Panc1 (cell line): ENCODE data around the gene ITPKB. TPM values are rescaled to one million over a fixed set of nuclear protein-coding genes. Genes with fewer than 3 reads are reported as not detected.

Experiments used
- ATAC-seq: fragments of 200-7000 bp; cut with Tn5 transposase; 2 replicates; pipeline ENCODE4 v1.9.1; 2020; ENCODE audit warnings: mild to moderate bottlenecking, moderate library complexity
- BruUV-seq: library from RNA; stranded (reverse); fragments of 400-500 nt; replicated peaks from 2 replicates; lab custom pipeline; 2021; lab: Mats Ljungman, UMichigan
- CTCF ChIA-PET: fragments of 300-600 bp; sonication (Branson Sonifier 250); formaldehyde crosslinking; loops from one replicate; lab custom pipeline; 2022; ENCODE audit warnings: antibody characterized with exemption; lab: Charles Lee
- POLR2A ChIA-PET: fragments of 300-600 bp; sonication (Branson Sonifier 250); formaldehyde crosslinking; loops from one replicate; lab custom pipeline; 2022; ENCODE audit warnings: antibody characterized with exemption; lab: Charles Lee
- DNase-seq: peaks from one replicate; pipeline ENCODE4 v3.0.0-alpha.2; 2010; ENCODE audit warnings: low read depth, low spot score
- H3K27ac ChIP-seq: 2 replicates; pipeline ENCODE4 v1.5.1; 2011; ENCODE audit warnings: mild to moderate bottlenecking, low read length, inconsistent platforms
- H3K27me3 ChIP-seq: fragments of 200-500 bp; sonication (Bioruptor generic); 2 replicates; pipeline ENCODE4 v1.6.0; 2014; ENCODE audit warnings: low read length, inconsistent platforms; ENCODE audit not compliant: control insufficient read depth, insufficient read depth
- H3K36me3 ChIP-seq: fragments of 200-500 bp; sonication (Bioruptor generic); 2 replicates; pipeline ENCODE4 v1.5.1; 2014; ENCODE audit warnings: inconsistent platforms, mild to moderate bottlenecking, low read length, moderate library complexity; ENCODE audit not compliant: control insufficient read depth, insufficient read depth
- H3K4me1 ChIP-seq: 2 replicates; pipeline ENCODE4 v1.5.1; 2011; ENCODE audit warnings: inconsistent platforms, mild to moderate bottlenecking, low read length, moderate library complexity; ENCODE audit not compliant: control insufficient read depth, insufficient read depth
- H3K4me3 ChIP-seq, 2 experiments: 2 replicates each; pipeline ENCODE4 v1.5.1; 2011 to 2012; ENCODE audit warnings: low read depth in 2 of 2, low read length in 2 of 2, mild to moderate bottlenecking in 2 of 2, inconsistent platforms in 1 of 2, moderate library complexity in 1 of 2
- H3K9me3 ChIP-seq: fragments of 200-500 bp; sonication (Bioruptor generic); 2 replicates; pipeline ENCODE4 v1.5.1; 2014; ENCODE audit warnings: low read depth, mild to moderate bottlenecking, inconsistent platforms, low read length, moderate library complexity; ENCODE audit not compliant: control insufficient read depth, insufficient read depth
- CTCF ChIP-seq: fragments of 450-650 bp; IDR thresholded peaks from 2 replicates; pipeline ENCODE4 v1.5.1; 2017; ENCODE audit warnings: mild to moderate bottlenecking
- POLR2AphosphoS5 ChIP-seq: IDR thresholded peaks from 2 replicates; pipeline ENCODE4 v1.6.1; 2012; ENCODE audit warnings: mild to moderate bottlenecking, low read depth, low read length, moderate library complexity
- REST ChIP-seq, 2 experiments: IDR thresholded peaks; 2 replicates each; pipeline ENCODE4 v1.6.1; 2011 to 2012; ENCODE audit warnings: low read depth in 2 of 2, control low read depth in 1 of 2, low read length in 1 of 2, mild to moderate bottlenecking in 1 of 2, moderate library complexity in 1 of 2; ENCODE audit not compliant: insufficient read depth in 1 of 2
- SIN3A ChIP-seq: IDR thresholded peaks from 2 replicates; pipeline ENCODE4 v1.6.1; 2012; ENCODE audit warnings: low read depth, mild to moderate bottlenecking, low read length, moderate library complexity, borderline replicate concordance; ENCODE audit not compliant: insufficient read depth
- TCF7L2 ChIP-seq: IDR thresholded peaks from 2 replicates; pipeline ENCODE4 v1.6.1; 2011; ENCODE audit warnings: mild to moderate bottlenecking, low read depth, low read length, inconsistent platforms
- in situ Hi-C: cut with HindIII; loops from 2 replicates; pipeline ENCODE4 v1.10.0; 2016; ENCODE audit warnings: low sequenced_read_pairs, low pct_unique_long_range_greater_than_20kb
- intact Hi-C: fragments of 100-400 bp; cut with micrococcal nuclease; formaldehyde crosslinking; loops from one replicate; pipeline ENCODE4 v1.10.0; 2022; ENCODE audit not compliant: unreplicated experiment
- total RNA-seq: library from RNA; stranded (reverse); gene quantifications from one replicate; pipeline ENCODE4 v1.2.1, GENCODE V29; 2021; ENCODE audit not compliant: unreplicated experiment

Gene ITPKB
- total RNA-seq, 1 experiment from 2014 or later: 10.9 TPM

GRCh38 chr1:226737819-226738420 lies 1.2 kb downstream of the ITPKB start:
- no peak for TF ChIP-seq TCF7L2
- TF ChIP-seq POLR2AphosphoS5: no peak
- no peak for TF ChIP-seq CTCF
- no peak for TF ChIP-seq REST (IDR thresholded peaks at IDR 0.05; ENCODE audit: insufficient read depth in 1 of 2, low read depth in 2 of 2, low read length in 1 of 2)
- 0 out of 2 replicates have a peak, but pooled peaks cover 4% of the 10 kb centered on the region for H3K27me3 ChIP-seq
- POLR2A ChIA-PET: no interaction called here
- no TSS peak for BruUV-seq
- no peaks in the 10 kb centered on the region for H3K4me1 ChIP-seq
- peak overlapping the region; percentile 54 to 95 for H3K4me3 ChIP-seq
- H3K9me3 ChIP-seq: no peaks in the 10 kb centered on the region
- H3K27ac ChIP-seq: peak overlapping the region; percentile 80
- no peaks in the 10 kb centered on the region for H3K36me3 ChIP-seq
- in situ Hi-C loops: no loop called here
- CTCF ChIA-PET: no interaction called here
- DNase-seq (no peak), ATAC-seq (peak; percentile 82)
- intact Hi-C loops: loop anchor here (5.0 kb wide), 1 partner anchor 89 kb away; no protein-coding TSS in a partner anchor

DNA sequence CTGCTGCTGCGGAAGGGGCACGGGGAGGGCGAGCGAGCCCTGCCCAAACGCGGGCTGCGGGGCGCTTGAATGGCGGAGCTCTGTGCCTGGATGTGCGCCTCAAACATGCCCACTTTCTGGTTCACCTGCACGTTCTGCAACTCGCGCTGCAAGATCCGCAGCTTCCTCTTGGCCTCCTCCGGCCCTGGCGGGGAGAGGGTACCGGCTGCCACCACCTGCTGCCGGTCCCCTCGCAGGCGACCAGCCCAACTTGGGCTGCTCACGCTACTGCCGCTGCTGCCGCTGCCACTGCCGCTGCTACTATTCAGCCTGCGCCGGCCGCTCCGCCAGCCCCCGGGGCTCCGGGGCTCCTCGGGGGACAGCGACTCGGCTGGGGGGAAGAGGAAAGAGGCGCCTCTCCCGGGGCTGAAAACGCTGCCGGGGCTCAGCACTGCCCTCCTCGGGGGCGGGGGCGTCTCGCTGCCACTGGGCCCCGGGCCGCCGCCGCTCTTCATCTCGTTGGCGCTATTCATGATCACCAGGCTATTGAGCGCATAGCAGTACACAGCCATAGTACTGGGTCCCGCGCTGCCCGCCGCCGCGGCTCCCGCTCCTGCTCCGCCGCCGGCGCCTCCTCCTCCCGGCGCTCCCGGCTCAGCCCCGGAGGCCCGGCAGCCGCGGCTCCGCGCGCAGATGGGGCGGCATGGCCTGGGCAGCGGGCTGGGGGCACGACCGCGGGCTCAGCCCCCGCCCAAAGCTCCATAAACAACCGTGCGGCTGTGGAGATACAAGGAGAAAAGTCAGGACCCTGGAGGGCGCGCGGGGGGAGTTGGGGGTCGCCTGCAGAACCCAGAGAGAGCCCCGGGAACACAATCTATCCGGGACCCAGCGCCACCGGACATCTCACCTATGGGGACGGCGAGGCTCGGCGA lies 1.9 kb downstream of the ITPKB start:
- in situ Hi-C loops (no loop called here), intact Hi-C loops (loop anchor here (5.0 kb wide), 1 partner anchor 90 kb away; no protein-coding TSS in a partner anchor)
- peak; percentile 64 for ATAC-seq
- no peak for TF ChIP-seq POLR2AphosphoS5
- no peak for TF ChIP-seq TCF7L2
- TF ChIP-seq SIN3A: no peak
- no peak for TF ChIP-seq REST (IDR thresholded peaks at IDR 0.05; ENCODE audit: insufficient read depth in 1 of 2, low read depth in 2 of 2, low read length in 1 of 2)
- no peak for TF ChIP-seq CTCF
- CTCF ChIA-PET: no interaction called here
- H3K27ac ChIP-seq: peak overlapping the region; percentile 80
- BruUV-seq: no TSS peak
- peak overlapping the region; percentile 54 to 95 for H3K4me3 ChIP-seq
- H3K36me3 ChIP-seq: no peaks in the 10 kb centered on the region
- POLR2A ChIA-PET: interaction anchor here (0.6 kb wide), 2 partner anchors 17 to 35 kb away, joined by 3 to 5 read pairs; no protein-coding TSS in a partner anchor
- no peaks in the 10 kb centered on the region for H3K4me1 ChIP-seq
- no peaks in the 10 kb centered on the region for H3K9me3 ChIP-seq
- 0 out of 2 replicates have a peak, but pooled peaks cover 4% of the 10 kb centered on the region for H3K27me3 ChIP-seq
- DNase-seq: no peak
